Urothelium cell line (cell line): ENCODE data around the gene MYMK.

Experiments
- DNase-seq: peaks from one replicate; pipeline ENCODE4 v3.0.0; 2011; ENCODE audit warnings: low spot score, mixed read lengths
- FAIRE-seq: peaks from 2 replicates; lab custom pipeline; 2011; peaks lifted over from hg19 to GRCh38; lab: Jason Lieb, UNC

The MYMK gene

DNA sequence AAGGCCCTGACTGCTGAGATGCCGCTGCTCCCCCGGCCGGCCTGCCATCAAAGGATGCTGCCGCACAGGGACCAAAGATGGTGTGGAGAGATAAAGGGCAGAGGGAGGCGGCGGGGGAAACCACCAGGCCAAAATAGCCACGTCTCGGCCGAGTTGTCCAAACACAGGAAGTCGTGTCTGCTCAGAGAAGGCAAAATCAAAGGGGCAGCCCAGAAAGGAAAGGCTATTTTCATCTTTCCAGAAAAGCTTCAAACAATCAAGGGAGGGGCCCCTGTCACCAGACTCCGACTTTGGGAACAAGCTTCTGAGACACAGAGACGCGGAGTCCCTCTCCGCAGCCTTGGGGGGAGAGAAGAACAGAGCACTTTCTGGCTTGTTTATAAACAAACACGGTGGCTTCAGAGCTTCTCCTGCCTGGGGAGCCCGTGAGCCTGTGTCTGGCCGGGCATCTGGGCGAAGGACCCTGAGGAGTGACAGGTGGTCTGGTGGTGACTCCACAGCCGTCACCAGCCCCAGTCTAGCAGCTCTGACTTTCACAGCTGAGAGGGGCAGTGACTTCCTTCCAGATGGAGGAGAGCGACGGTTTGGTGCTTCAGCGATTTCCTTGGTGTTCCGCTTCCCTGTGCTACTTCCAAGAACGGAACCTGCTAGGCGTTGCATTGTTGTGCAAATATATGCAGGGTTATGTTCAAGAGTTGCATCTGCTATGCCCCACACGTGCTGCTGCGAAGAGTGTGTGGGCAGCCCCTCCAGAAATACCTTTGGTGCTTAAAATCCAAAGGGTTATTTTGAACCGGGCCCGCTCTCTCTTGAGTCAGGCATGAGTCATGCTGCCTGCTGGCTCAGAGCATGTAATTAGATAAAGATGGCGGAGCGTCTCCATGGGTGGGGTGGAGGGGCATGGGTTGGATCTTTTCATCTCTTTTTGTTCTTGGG lies 33.7 kb upstream of the MYMK start:
- FAIRE-seq, result no peak
- peak; percentile 79 for DNase-seq

DNA sequence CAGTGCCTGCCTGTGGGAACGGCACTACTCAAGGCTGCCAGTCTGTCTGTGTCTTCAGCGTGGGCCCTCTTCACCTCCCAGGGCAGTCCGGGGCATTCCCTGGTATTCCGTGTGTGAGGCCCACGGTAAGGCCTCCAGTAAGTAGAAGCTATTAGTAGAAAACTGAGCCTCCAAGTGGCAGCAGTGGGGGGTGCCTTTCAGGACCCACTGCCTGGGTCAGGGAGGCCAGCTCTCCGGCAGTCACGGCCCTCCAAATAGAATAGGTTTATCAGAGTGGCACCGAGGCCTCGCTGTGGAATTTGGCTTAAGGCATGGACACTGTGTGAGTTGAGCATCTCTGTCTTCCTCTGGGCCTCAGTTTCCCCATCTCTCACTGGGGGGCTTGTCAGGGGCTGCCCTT lies 32.8 kb upstream of the MYMK start:
- DNase-seq (no peak), FAIRE-seq (no peak)

DNA sequence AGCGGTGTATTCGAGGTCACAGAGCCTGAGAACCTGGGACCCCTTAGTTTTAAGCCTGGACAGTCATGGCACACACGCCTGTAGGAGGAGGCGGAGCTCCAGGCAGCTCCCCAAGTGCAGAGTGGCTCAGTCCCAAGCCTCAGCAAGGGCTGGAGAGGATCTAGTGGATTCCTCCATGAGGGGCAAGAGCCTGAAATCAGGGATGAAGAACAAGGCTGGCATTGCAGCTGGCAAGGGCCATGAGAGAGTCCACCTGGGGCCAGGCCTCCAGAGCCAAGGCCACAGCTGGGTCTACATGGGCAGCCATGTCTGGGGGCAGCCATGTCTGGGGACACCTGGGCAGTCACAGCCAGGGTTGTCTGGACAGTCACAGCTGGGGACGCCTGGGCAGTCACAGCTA lies 31.6 kb upstream of the MYMK start:
- DNase-seq, result no peak
- FAIRE-seq, result no peak

DNA sequence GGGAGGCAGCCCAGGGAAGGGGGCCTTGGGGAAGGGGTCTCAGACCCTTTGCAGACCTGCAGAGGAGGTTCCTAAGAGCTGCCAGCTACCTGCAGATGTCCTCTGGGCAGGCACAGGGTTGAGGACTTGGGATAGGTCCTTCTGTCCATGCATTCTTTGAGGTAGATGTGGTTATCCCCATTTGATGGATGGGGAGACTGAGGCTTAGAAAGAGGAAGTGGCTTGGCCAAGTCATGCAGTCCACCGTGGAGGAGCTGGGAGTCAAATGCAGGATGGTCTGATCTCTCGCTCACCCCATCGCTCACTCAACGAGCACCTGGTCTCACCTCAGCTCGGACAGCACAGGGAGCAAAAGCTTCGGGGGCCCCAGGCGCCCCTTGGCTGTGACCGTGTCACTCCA lies 30.0 kb upstream of the MYMK start:
- FAIRE-seq (no peak), DNase-seq (no peak)

DNA sequence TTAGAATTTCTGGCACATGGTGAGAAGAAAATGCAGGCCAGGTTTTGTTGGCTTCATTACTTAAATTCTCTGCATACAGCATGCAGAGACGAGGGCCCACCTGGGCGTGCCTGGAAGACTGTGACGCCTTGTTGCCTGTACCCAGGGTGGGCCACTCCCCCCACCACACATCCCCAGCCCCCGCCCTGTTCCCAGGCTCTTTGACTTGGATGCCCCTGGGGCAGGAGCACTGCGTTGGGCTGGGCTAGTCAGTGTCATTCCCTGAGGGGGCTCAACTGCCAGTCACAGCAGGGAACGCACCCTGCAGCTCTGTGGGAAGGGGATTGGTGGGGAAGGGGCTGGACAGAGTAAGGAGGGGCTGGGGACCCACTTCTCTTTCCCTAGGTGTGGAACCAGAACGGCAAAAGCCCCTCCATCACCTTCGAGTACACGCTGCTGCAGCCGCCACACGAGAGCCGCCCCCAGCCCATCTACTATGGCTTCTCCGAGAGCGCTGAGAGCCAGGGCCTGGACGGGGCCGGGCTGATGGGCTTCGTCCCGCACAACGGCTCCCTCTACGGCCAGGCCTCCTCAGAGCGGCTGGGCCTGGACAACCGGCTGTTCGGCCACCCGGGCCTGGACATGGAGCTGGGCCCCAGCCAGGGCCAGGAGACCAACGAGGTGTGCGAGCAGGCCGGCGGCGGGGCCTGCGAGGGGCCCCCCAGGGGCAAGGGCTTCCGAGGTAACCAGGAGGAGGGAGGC lies 29.4 kb upstream of the MYMK start:
- FAIRE-seq (no peak), DNase-seq (no peak)

DNA sequence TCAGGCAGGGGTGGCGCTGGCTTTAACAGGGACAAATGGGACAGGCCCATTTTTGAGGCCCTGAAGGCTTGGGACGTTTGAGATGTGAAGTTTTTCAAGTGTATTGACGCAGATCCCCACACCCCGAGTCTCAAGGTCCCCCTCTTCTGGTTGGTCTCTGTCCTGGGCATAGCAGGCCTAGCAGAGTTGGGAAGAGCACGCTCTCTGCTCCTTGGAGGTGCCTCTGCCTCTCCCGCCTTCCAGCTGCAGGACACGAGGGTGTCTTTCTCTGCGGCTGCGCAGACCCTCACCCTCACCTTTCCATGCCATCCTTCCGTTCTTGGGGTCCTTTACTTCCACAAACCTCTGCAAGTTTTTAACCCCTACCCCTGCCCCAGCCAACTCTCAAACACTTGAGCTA lies 28.4 kb upstream of the MYMK start:
- FAIRE-seq (no peak), DNase-seq (no peak)

DNA sequence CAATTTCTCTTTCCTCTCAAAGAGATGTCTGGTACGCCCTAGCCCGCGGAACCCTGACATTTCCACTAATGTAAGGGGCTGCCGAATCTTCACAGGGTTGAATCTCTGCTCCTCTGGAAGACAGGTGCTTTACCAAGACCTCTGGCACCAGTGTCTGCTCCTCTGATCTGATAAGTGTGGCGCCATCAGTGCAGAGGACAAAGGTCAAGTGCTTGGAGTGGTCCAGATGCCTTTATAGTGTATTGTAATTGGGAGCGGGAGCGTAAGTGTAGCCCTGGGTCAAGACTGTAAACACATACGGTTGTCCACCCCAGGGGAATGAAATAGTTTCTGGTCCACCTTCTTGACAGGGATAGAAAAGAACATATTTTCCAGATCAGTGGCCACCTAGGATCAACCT lies 27.5 kb upstream of the MYMK start:
- FAIRE-seq (no peak), DNase-seq (no peak)

DNA sequence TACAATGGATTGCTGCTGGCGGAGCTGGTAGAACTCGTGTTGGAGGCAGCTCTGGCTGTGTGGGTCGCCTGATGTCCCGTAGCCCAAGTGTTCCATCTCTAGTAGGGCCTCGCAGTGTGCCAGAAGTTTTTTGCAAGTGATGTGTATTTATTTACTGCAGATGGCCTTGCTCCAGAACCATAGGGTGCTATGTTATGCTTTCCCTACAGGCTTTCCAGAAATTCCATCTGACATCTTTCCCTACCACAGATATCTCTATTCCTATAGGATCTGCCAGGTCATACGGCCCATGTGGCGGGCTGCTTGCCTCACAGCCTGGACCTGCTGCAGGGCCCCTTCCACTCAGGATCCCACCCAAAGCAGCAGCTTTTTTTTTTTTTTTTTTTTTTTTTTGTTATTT lies 26.7 kb upstream of the MYMK start:
- DNase-seq, result no peak
- FAIRE-seq, result no peak

DNA sequence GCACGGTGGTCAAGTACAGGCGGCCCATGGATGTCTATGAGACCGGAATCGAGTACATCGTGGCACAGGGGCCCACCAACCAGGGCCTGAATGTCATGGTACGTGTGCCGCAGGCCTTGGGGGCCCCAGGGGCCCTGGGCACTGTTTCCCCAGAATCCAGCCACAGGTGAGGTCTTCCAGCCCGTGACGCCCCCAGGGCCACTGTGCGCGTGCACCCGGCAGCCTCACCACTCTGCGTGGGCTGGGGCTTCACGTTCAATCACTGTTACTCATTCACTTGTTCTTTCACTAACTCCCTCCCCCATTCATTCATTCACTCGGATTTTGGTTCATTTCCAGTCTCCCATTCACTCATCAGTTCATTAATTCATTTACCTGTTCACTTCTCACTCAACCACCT lies 22.4 kb upstream of the MYMK start:
- FAIRE-seq (peak; percentile 46), DNase-seq (no peak)

DNA sequence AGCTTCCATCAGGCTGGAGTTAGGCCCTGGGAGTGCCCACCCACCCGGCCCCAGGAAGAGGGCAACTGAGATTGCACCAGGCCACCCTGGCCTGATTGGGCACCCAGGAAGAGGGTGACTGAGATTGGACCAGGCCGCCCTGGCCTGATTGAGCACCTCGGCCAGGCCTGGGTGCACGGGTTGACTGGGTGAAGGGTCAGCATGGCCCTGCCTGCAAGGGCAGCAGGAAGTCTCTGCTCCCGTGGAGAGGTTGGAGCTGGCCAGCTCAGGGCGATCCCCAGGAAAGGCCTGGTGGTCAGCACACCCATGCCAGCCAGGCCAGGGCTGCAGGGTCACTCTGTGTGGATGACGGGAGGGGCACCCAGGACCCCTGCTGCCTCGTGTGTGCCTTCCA lies 21.5 kb upstream of the MYMK start:
- FAIRE-seq (no peak), DNase-seq (no peak)

DNA sequence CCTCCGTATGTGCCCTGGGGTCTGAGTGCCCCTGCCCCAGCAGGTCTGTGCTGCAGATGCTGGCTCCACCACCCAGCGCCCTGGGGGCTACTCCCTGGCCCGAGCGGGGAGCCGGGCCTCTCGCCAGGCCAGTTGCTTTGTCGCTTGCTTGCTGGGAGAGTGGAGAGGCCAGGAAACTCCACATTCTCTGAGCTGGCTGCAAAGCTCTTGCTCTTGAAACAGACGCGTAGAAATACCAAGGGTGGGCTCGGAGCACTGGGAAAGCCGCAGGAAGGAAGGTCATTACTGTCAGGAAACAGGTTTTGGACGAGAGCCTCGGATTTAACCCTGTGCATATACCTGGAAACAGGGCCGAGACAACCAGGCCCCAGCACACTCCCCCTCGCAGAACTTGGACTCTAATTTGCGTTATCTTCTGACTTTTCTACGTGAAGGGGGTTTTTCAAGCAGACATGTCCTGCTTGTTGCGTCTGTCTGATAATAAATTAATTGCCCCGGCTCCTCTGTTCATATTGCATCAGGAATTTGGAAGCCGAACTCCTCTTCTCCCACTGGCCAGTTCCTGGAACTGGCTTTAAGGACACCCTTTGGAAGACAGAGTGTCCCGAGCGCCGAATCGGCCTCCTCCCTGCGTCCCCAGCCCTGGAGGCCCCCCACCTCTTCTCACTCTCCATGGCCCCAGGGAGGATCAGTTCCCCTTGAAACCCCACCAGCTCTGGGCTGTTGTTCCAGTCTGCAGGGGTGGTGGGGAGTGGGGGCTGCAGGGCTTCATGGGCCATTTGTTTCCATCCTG lies 20.9 kb upstream of the MYMK start:
- FAIRE-seq, result no peak
- no peak for DNase-seq

DNA sequence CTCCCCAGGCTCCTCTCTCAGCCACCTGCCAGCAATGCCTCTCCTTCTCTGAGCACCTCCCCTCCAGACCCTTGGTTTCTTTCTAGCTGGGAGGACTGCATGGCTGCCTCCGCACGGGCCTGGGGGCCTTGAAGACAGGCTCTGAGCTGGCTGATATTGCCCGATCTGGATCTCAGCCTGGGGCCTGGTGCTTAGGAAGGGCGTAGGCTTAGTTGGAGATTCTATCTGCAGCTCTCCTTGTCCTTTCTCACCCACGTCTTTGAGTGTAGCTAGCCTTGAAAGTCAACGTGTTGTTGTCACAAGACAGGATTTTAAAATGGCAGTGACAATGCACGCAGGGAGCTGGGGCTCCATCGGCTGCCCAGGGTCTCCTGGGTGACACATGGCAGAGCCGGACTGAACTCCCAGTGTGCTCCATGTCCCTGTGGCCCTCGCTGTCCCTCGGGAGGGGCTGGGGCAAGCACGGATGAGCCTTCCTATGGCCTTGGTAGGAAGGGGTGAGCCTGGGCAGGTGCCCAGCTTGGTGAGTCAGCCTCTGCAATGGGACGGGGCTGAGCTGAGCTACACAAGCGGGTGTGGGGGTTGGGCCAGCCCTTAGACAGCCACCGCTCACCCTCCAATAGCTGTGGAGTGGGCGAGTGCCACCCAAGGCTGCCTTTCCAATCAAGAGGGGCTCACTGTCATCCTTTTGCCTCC lies 19.2 kb upstream of the MYMK start:
- DNase-seq, result no peak
- FAIRE-seq, result no peak

DNA sequence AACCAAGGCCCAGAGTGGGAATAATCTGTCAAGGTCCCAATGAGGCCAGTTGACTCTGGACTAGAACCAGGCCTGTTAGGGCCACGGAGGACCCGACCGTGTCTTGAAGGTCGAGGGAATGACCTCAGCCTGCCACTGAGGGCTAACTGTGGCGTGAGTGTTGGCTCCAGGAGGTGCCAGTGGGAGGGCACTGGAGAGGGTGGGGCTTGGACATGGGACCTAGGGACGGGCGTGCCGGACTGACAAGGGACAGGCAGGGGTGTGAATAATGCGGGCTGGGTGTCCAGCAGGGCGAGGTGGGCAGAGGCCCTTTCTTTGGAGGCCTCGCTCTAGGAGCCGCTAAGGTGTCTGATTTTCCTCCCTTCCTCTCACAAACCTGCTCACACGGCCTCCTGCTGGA lies 17.2 kb upstream of the MYMK start:
- no peak for DNase-seq

DNA sequence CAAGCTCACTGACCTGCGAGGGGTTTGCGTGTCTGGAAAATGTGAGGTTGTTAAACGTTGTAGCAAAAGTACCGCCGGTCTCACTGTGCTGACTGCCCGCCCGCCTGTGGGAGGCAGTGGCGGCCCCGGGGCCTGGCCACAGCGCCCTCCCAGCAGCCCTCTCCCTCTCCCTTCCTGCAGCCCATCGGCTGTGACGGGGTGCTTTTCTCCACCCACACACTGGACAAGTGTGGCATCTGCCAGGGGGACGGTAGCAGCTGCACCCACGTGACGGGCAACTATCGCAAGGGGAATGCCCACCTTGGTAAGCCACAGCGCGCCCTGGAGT lies 15.9 kb upstream of the MYMK start:
- DNase-seq, result no peak
- FAIRE-seq, result no peak

More for the DNA sequence above, 17.2 kb upstream of the MYMK start:
- FAIRE-seq, result no peak

DNA sequence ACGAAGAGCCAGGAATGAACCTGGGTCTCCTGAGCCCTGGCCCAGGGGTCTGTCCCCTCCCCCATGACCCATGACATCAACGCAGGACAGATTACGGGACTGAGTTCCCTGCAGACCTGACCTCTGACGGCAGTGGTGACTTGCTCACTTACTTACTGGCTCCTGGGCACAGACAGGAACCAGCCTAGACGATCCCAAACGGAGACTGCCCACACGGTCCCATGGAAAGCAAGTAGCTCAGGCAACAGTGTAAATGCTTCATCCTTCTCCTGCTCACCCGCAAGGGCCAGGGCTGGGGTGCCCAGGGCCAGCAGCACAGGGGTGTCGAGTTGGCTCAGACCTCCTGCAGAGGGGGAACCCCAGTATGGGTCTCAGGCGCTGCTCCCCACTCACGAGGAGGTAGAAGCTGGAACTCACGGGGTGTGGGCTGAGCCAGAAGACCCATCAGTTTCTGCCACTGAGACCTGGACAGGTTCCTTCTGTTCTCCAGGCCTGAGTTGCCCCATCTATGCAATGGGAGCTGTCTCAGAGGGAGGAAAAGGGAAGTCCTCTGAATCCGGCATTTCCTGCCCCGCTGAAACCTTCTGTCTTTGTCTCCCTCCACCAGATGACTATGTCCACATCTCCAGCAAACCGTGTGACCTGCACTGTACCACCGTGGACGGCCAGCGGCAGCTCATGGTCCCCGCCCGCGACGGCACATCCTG lies 15.4 kb upstream of the MYMK start:
- DNase-seq (no peak), FAIRE-seq (no peak)

DNA sequence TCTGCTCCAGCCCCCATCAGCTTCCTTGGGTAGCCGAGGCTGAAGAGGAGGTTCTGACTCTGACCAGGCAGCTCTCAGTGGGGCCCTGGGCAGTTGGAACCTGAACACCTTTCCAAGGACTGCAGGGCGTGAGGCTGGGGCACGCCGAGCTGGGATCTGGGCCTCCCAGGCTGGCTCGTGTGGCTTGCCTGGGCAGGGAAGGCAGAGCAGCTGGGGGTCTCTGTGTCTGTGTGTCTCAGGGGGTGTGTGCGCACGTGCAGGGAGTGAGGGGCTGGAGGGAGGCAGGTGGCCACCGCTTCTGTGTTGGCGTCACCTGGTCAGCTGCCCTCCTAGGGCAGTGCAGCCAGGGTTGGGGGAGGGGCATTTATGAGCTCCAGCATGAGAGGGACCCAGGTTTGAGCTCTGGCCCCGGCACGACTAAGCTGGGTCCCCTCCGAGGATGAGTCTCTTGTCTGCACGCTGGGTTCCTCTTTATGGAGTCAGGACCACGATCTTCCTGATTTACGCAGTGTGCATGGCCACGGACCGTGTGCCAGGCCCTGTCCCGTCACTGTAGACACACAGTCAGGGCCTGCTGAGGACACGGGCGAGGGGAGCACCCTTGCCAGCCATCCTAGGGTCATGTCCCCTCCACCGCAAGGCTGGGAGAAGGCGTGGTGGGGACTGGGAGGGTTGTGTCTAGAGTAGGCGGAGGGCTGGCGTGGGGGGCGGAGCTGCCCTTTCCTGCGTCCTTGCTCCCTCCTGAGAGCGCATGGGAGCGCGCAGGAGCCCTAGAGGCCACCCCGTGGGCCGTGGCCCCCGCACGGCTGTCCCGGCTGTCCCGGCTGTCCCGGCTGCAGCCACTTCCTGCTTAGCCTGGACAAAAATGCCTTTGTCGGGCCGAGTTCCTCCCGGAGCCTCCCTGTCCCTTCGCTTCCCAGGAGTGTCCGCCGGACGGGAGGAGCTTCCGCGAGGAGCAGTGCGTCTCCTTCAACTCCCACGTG lies 14.4 kb upstream of the MYMK start:
- no peak for DNase-seq

DNA sequence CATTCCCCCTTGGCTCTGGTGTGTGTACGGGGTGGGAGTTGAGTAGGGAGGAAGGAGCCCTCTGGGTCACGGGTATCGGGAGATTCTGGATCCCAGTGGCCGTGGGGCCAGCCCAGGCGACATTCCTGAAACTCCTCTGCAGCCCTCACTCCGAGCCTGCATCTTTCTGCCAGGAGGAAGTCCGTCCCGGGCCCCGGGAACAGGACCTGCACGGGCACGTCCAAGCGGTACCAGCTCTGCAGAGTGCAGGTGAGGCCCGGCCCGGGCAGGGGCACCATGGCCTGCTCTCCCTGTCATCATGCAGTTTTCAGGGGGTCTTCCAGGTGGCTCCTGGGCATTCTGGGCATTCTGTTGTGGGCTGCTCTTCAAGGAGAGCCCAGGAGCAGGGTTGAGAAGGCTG lies 13.4 kb upstream of the MYMK start:
- no peak for DNase-seq
- FAIRE-seq, result no peak

More for the DNA sequence above, 14.4 kb upstream of the MYMK start:
- FAIRE-seq, result no peak

DNA sequence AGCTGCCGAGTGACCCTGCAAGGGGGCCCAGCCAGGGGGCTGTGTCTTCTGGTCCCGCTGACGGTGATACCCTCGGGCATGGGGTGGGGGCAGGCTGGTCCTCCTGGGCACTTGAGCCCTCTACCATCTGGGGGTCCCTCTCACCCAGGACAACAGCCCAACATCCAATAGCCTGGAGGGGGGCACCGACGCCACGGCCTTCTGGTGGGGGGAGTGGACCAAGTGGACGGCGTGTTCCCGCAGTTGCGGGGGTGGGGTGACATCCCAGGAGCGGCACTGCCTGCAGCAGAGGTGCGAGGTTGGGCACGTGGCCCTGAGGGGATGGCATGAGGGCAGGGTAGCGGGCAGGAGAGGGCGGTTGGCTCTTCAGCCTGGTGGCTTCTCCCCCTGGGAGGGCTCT lies 12.5 kb upstream of the MYMK start:
- DNase-seq (no peak), FAIRE-seq (no peak)

DNA sequence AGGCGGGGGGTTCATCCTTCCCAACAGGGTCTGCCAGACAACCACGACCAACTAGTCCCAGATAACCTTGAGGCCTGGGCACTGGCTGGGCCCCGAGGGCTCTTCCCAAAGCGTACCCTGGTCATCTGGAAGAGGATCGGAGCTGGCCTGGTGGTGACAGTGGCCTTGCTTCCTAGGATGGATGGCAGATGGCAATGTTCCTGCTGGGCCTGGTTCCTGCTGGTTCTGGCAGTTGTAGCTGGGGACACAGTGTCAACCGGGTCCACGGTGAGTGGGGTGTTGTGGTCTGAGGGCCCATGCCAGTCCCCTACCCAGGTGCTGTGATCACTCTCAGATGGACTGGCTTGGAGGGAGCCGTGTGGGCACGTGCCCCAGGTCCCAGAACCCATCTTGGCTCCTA lies 11.8 kb upstream of the MYMK start:
- FAIRE-seq (no peak), DNase-seq (no peak)
